ENCODE data around the gene FZR1. TPM values are rescaled to one million over a fixed set of nuclear protein-coding genes. Genes with fewer than 3 reads are reported as not detected.

Gene FZR1
- total and polyA plus RNA-seq, 2 of the 13 experiments (the other 11 are each of a cell fraction or from before 2014, with no cell fraction given) = 29.0 to 30.8 TPM

GRCh38 chr19:3544742-3545668 lies 38.9 kb downstream of the FZR1 start (continued):
- TF ChIP-seq ZNF800 (CRISPR knock-in tag; IDR thresholded peaks at IDR 0.05) (no peak), ZNF687 (CRISPR knock-in tag; IDR thresholded peaks at IDR 0.05) (peak; percentile 59), MTA1 (CRISPR knock-in tag; IDR thresholded peaks at IDR 0.05; ENCODE audit: borderline replicate concordance) (peak; percentile 62; the same call in 1 of the 2 replicates), ADNP (CRISPR knock-in tag; IDR thresholded peaks at IDR 0.05) (peak; percentile 69; the same call in 1 of the 2 replicates), NCOR1 (IDR thresholded peaks at IDR 0.05; ENCODE audit: borderline replicate concordance, low read length) (no peak), ZMYM3 (CRISPR knock-in tag; IDR thresholded peaks at IDR 0.05) (peak; percentile 77), SALL2 (CRISPR knock-in tag; IDR thresholded peaks at IDR 0.05) (no peak), CBX5 (CRISPR knock-in tag; IDR thresholded peaks at IDR 0.05; ENCODE audit: borderline replicate concordance) (peak; percentile 17; the same call in 1 of the 2 replicates), ZNF646 (CRISPR knock-in tag; IDR thresholded peaks at IDR 0.05) (no peak), ELF3 (CRISPR knock-in tag; IDR thresholded peaks at IDR 0.05) (0 out of 2 replicates have a peak, but pooled peaks have one; percentile 20), RAD21 (CRISPR knock-in tag; IDR thresholded peaks at IDR 0.05) (peak; percentile 82), FLYWCH1 (CRISPR knock-in tag; IDR thresholded peaks at IDR 0.05) (no peak), ZNF549 (CRISPR knock-in tag; IDR thresholded peaks at IDR 0.05) (no peak), IKZF5 (CRISPR knock-in tag; IDR thresholded peaks at IDR 0.05) (no peak), ZFY (CRISPR knock-in tag; IDR thresholded peaks at IDR 0.05) (peak; percentile 26; the same call in 1 of the 2 replicates)

Measured in HepG2 (cell line).